ENCODE results near the gene PTPN3.
"Not testable (repeated sequence)": the region's sequence is repeated elsewhere in the genome, so short reads cannot be mapped to it uniquely, and the experiment has no call there.

PTPN3 gene

DNA sequence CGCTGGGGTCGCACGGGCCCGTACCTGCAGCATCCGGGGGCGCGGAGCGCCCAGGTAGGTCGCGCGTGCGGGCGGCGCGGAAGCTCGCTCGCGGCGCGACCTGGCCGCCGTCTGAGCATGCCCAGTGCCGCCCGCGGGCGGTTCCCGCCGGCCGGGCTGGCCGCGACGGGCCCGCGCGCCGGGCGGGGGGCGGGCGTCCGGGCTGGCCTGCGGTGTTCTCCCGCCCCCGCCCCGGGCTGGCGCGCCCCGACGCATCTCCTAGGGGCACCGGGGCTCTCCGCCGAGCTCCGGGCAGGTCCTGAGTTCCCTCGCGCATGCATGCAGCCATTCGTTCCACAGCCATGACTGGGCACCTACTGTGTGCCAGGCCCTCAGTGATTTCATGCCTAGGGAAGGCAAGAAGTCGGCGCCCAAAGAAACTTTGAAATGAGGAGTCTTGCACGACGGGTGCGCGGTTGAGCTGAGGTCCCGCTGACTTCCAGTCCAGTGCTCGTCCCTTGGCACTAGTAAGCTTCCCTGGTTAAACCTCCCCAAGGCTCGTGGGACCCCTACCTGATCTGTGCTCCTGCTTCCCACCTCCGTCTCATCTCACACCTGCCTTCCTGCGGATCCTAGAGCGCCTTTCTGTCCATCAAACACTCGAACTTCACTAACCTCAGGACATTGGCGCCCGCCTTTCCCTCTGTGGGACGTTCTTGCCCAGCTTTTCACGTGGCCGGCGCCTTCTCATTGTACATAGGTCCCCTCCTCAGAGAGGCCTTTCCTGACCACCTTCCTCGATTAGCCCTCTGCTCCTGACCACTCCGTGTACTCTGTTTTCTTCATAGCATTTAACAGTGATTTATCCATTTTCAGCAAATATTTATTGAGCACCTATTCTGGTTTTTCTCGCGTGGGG lies at the start of gene PTPN3:
Gene PTPN3 (minus strand): TSS at position 113 of the 898 bp plus-strand sequence. CDS start 34,873 bp downstream, outside the sequence.
- DNase-seq: no peak

DNA sequence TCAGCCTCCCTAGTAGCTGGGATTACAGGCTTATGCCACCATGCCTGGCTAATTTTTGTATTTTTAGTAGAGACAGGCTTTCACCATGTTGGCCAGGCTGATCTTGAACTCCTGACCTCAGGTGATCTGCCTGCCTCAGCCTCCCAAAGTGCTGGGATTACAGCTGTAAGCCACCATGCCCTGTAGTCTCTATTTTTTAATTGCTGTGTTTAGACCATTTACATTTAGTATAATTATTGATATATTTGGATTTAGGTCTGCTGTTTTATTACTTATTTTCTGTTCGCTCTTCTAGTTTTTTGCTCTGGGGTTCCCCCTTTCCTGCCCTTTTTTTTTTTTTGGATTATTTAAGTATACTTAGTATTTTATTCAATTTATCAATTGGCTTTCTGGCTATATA lies 46.8 kb upstream of the PTPN3 start:
- DNase-seq: not testable (repeated sequence)

- no peak for DNase-seq
Measured at GRCh38 chr9:109542922-109543321, 44.8 kb upstream of the PTPN3 start.

DNA sequence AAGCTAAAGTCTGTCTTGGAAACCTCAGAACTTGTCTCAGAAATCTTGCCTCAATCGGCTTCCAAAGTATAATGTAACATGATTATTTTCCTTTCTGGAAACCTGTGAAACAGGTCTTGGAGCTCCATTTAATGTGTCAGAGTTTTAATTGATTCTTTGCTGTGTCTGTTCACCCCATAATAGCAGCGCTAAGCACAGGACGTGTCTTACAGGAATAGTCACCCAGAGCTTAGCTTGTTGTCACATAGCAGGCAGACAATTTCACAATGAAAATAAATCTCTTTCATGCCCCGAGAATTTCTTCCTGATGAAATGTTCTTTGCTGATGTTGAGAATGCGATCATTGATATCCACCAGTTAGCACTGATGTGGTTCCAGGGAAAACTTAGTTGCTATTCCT lies 40.2 kb upstream of the PTPN3 start:
- DNase-seq: no peak

DNA sequence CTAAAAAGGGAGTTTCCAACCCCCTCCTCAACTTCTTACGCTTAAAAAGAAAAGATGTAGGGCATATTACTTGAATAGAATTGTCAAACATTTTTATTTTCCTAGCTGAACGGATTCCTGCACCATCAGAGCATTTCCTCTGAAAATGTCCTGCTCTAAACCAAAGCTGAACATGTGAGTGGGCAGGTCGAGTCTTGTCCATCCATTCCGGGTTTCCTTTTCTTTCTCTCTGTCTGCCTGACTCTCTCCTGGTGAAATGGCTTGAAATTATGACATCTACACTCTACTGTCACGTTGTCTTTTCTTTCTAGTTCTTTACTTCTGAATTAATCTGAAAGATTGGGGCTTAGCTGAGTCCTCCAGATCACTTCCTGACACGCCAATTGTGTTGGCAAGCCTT lies 39.2 kb upstream of the PTPN3 start:
- DNase-seq: no peak

- DNase-seq: no peak
Measured at GRCh38 chr9:109536859-109537258, 38.8 kb upstream of the PTPN3 start.

GRCh38 chr9:109535365-109535764 lies 37.3 kb upstream of the PTPN3 start:
- DNase-seq: no peak

GRCh38 chr9:109534151-109534550 lies 36.0 kb upstream of the PTPN3 start:
- no peak for DNase-seq

DNA sequence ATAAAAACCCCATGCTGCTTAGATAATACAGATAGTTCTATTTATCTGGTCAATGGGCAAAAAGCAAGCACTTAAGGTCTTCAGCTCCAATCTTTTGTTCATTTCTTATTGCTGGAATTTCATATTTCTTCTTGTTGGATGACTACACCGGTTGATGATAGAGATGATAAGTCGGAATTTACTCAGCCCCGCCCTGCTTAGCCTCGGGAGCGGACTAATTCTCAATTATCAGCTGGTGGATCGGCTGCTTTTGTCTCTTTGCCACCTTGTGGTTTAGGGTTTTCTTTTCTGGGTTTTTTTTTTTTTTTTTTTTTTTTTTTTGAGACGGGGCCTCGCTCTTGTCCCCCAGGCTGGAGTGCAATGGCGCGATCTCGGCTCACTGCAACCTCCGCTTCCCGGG lies 34.5 kb upstream of the PTPN3 start:
- DNase-seq: not testable (repeated sequence)

DNA sequence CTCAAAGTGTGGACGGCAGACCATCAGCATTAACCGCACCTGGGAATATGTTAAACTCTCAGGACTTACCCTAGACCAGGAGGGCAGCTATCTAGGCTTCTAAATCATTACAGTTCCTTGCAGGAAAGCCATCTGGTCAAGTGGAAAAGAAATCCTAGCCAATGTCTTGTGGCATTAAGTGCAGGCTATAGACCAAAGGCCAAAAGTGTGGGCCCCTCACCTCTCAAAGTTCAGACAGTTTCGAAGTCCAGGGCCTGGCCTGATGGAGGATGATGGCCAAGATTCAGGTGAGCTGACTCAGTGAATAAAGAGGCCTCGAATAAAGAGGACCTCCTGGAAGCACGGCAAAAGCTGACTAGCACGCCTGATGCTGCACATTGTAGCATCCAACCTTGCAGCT lies 24.0 kb upstream of the PTPN3 start:
- DNase-seq: no peak

DNA sequence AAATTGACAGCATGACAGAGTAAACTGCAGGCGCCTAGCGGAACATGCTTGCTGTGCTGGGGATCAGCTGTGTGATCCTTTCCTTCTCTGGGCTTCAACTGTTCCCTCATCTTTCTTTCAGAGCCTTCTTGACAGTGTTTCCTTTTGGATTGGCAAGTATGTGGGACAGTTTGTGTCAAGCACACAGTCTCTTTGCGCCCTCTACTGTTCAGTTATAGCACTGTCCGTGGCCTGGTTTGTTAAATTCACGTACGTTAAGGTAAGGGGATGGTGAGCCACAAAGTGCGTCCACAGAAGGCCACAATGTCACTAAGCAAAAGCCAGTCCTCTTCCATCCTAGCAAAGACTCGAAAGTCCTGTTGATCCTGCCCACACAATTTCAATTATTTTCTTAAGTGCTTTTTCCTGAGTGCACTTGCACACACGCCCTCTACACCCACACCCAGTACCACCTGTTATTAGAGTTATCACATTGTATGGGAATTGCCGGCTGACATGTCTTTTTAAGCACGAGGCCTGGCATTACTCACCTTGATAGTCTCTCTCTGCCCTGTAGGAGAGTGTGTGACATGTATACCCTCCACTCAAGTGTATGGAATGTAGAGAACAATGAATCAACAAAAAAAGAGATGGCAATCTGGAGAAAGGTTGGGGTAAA lies 22.5 kb upstream of the PTPN3 start:
- DNase-seq: peak; percentile 67

DNA sequence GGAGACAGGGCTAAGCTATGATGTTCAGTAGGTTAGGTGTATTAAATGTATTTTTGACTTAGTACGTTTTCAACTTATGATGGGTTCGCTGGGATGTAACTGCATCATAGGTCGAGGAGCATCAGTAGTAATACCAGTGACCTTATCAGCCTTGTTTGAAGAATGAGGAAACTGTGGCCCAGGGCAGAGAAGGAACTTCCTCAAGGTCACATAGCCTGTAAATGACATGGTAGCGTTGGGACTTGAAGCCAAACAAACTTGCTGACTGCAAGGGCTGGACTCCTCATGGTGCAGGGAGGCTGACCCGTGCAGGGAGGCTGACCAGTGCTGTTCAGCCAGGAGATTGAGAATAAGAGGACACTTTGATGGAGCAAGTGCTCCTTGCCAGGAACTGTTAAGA lies 21.3 kb upstream of the PTPN3 start:
- DNase-seq: peak; percentile 2

GRCh38 chr9:109518621-109519335 lies 20.7 kb upstream of the PTPN3 start:
- DNase-seq: no peak

DNA sequence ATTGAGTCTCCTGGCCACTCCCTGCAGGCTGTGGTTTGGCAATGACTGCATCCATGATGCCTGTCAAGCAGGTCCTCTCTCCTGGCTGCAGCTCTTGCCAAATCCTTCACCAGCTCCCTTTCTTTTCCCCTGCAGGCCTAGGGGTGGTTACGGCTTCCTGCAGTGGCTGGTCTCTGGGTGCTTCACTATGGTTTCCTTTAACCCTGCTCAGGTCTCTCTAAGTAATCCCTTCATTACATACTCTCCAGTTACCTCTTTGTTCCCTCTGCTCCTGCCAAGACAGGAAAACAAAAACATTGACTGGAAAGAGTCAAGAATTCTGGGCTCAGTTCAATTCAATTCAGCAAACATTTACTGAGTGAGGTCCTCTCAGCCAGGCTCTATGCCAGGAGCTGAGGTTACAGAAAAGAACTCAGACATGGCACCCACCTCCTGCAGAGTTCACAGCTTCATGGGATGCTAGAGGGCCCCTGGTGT lies 19.8 kb upstream of the PTPN3 start:
- DNase-seq: no peak

DNA sequence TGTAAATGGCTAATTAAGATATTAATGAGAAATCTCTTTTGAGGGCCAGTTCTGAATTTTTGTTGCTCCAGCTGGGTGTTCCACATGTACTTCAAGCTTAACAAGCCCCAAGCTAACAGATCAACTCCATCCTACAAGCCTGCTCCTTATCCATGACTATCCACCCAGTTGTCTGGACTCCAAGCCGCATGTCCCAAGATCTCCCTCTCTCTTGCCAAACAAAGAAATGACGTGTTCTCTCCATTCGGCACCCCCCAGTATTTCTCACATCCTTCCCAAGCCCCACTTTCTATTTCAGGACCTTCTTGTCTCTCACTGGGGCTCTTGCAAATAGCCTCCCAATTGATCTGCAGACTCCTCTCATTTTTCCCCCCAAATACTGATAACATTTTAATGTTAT lies 15.8 kb upstream of the PTPN3 start:
- no peak for DNase-seq

DNA sequence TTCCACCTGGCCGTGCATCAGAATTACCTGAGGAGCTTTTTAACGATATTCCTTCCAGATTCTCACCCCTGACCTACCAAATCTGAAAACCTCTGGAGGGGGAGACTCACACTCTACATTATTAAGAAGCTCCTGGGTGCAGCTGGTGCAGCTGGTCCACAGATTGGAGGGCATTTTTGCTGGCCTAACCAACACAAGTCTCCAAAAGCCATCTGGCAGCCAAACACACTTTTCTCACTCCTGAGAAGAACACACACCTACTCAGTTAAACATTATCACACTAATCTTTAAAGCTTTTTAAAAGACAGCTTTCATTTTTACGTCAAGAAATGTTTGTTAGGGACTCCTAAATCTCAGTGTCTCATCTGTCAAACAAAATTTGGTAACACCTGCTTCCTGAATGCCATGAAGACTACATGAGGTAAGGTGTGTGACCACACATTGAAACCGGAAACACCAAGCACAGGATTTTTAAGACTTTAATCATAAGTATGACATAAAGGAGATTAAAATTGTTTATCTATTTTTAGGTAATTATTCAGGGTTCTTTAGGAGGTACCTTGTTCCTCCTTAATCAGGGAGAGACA lies 14.2 kb upstream of the PTPN3 start:
- DNase-seq: no peak

DNA sequence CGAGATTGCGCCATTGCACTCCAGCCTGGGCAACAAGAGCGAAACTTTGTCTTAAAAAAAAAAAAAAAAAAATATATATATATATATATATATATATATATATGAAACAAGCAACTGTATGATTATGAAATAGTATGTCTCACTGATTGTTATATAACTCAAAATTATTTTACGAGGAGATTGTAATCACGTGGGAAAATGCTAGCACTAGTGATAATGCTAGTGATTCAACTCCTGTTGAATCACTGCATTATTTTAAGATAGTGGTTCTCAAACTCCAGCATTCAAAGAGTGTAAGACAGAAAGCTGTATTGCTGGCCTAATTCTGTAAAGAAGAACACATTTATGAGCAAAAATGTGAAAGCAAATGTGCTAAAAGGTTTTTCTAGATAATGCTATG lies 12.4 kb upstream of the PTPN3 start:
- DNase-seq: no peak

DNA sequence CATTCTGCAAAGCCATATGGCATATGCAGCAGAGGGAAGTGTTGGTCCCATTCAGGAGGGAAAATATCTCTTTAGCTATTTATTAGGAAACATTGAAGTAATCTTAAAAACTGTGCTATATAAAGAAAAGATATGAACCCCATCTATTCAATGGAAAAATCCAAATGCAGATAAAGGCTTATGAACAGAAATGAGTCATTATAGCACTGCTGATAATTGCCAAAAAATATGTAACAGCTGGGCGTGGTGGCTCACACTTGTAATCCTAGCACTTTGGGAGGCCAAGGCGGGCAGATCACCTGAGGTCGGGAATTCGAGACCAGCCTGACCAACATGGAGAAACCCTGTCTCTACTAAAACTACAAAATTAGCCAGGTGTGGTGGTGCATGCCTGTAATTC lies 11.9 kb upstream of the PTPN3 start:
- not testable (repeated sequence) for DNase-seq

DNA sequence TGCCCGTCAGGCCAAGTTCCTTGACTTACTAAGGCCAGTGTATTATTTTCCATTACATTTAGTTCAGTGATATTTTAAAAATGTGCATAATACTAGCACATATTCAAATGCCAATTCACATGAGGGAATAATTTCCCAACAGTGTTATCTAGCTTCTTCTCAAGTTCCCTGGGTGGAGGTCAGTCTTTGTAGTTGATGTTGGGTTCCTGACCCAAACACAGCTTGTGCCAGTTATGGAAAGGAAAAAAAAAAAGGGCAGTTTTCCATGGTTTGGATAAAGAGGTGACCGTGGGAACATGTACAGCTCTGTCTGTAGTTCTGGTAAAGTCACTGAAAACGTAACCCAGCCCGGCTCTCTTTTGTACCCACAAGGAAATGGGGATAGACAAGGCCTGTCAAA lies 11.5 kb upstream of the PTPN3 start:
- DNase-seq: no peak

DNA sequence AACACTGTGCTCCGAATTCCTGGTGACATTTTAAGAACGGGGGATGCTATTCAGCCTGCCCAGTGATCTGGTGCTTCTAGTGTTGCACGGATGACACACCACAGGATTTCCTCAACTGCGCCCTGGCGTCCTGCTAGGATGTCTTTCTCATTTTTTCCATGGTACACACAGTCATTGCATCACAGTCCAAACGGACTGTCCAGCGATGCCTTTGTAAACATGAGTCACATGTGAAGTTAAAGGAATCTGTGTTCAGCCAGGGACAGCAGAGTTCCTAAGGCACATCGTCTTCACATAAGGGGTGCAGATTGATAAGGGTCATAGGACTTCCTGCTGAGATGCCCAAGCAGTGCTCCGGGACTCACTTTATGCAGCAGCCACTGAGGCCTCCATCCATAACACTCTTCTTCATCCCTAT lies 9.3 kb upstream of the PTPN3 start:
- no peak for DNase-seq

- no peak for DNase-seq
Measured at GRCh38 chr9:109506097-109506712, 8.1 kb upstream of the PTPN3 start.

DNA sequence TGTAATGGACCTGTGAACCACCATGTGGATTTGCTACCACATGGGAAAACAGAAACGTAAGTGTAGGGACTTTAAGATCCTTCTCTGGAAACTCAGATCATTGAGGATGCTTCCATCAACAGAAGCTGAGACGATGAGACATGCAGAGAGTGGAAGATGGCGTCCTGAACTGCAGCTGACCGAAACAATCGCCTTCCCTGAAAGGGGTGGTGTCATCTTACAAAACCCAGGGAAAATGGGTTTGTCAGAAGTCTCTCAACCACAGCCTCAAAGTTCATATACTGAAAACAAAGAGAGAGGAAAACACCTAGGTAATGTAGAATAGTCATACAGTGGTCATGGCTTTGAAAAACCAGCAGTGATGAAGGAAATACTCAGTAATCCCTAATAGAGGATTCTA lies 6.6 kb upstream of the PTPN3 start:
- DNase-seq: no peak

Data from suppressor macrophage treated with lipopolysaccharide for 4 hours (primary cell).